ENCODE data around the gene NFKBIZ. TPM values are rescaled to one million over a fixed set of nuclear protein-coding genes. Genes with fewer than 3 reads are reported as not detected.

The NFKBIZ gene
- total and polyA plus RNA-seq, 2 experiments from 2014 or later, result 15.7 to 19.1 TPM

GRCh38 chr3:101865751-101866509 lies 16.6 kb downstream of the NFKBIZ start:
- Histone ChIP-seq H3K9me3 (ENCODE audit: low read depth) (no peaks in the 10 kb centered on the region), H3K9ac (no peak overlapping the region), H3K27ac (no peak overlapping the region), H3K27me3 (replicated peaks; ENCODE audit: insufficient read depth) (no peaks in the 10 kb centered on the region), H3K4me3 (no peak overlapping the region), H3K4me1 (ENCODE audit: insufficient read depth) (no peaks in the 10 kb centered on the region), H3K4me2 (ENCODE audit: unreplicated experiment) (no peak overlapping the region), H3K79me2 (ENCODE audit: insufficient read depth) (no peaks in the 10 kb centered on the region), H3K9me2 (ENCODE audit: insufficient read depth) (no peaks in the 10 kb centered on the region), H2AFZ (no peak overlapping the region), H3K36me3 (ENCODE audit: low read depth) (peaks cover 14% of the 10 kb centered on the region), H3F3A (ENCODE audit: insufficient read depth) (peaks cover 29% of the 10 kb centered on the region), H4K20me1 (ENCODE audit: insufficient read depth) (no peaks in the 10 kb centered on the region)
- no peak for TF ChIP-seq EZH2phosphoT487 (IDR thresholded peaks at IDR 0.05; ENCODE audit: insufficient read depth, low read depth)
- no peak for TF ChIP-seq EZH2 (IDR thresholded peaks at IDR 0.05; ENCODE audit: insufficient read depth, poor library complexity, severe bottlenecking)
- DNase-seq, result no peak
- 71 to 72% methylated on average over 5 of the region's 5 CpGs for WGBS, 2 experiments (ENCODE audit: low coverage in 1 of 2, low lambda C conversion rate in 2 of 2, missing lambda C conversion rate in 2 of 2)
- in situ Hi-C loops (cut with MboI), result no loop called here

DNA sequence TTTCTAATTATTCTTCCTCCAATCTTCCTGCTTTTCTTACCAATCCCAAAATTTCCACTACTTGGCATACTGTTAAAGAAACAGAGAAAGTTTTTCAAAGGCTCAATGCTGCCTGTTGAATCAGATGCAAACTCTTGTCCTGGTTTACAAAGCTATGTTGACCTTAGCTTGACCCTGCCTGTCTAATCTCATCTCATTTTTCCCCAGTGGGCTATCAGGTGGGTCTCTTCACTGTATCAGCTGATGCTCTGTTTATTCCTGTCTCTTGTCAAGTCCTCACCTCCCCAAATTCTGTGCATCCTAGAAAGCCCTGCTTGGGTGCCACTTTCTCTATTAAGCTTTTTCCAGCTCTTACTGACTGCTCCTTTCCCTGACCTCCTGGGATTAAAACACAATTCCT lies 18.2 kb downstream of the NFKBIZ start:
- Histone ChIP-seq H4K20me1 (ENCODE audit: insufficient read depth) (no peaks in the 10 kb centered on the region), H3K9ac (no peak overlapping the region), H3K27me3 (replicated peaks; ENCODE audit: insufficient read depth) (no peaks in the 10 kb centered on the region), H2AFZ (no peak overlapping the region), H3K4me2 (ENCODE audit: unreplicated experiment) (no peak overlapping the region), H3K4me1 (ENCODE audit: insufficient read depth) (no peaks in the 10 kb centered on the region), H3K27ac (no peak overlapping the region), H3K9me2 (ENCODE audit: insufficient read depth) (no peaks in the 10 kb centered on the region), H3K4me3 (no peak overlapping the region), H3K36me3 (ENCODE audit: low read depth) (no peaks in the 10 kb centered on the region), H3K79me2 (ENCODE audit: insufficient read depth) (no peaks in the 10 kb centered on the region), H3K9me3 (ENCODE audit: low read depth) (no peaks in the 10 kb centered on the region), H3F3A (ENCODE audit: insufficient read depth) (peaks cover 14% of the 10 kb centered on the region)
- TF ChIP-seq EZH2phosphoT487 (IDR thresholded peaks at IDR 0.05; ENCODE audit: insufficient read depth, low read depth) (no peak), EZH2 (IDR thresholded peaks at IDR 0.05; ENCODE audit: insufficient read depth, poor library complexity, severe bottlenecking) (no peak)
- in situ Hi-C loops (cut with MboI), result no loop called here
- DNase-seq, result no peak

DNA sequence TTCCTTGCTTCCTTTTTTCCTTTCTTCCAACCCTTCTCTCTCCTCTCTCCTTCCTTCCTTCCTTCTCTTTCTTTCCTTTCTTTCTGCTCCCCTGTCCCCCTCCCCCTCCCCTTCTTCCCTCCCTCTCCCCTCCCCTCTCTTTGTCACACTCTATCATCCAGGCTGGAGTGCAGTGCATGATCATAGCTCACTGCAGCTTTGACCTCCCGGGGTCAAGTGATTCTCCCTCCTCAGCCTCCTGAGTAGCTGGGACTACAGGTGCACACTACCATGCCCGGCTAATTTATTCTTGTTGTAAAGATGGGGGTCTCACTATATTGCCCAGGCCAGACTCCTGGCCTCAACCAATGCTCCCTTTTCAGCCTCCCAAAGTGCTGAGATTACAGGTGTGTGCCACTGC lies 18.7 kb downstream of the NFKBIZ start:
- in situ Hi-C loops (cut with MboI), result no loop called here
- WGBS, 2 experiments (ENCODE audit: low coverage in 1 of 2, low lambda C conversion rate in 2 of 2, missing lambda C conversion rate in 2 of 2), result 59 to 75% methylated on average over 2 of the region's 2 CpGs
- TF ChIP-seq EZH2phosphoT487 (IDR thresholded peaks at IDR 0.05; ENCODE audit: insufficient read depth, low read depth) (no peak), EZH2 (IDR thresholded peaks at IDR 0.05; ENCODE audit: insufficient read depth, poor library complexity, severe bottlenecking) (no peak)

GRCh38 chr3:101868534-101869464 lies 19.5 kb downstream of the NFKBIZ start:
- Histone ChIP-seq H3K79me2 (ENCODE audit: insufficient read depth) (no peaks in the 10 kb centered on the region), H3K9me2 (ENCODE audit: insufficient read depth) (no peaks in the 10 kb centered on the region), H3K27me3 (replicated peaks; ENCODE audit: insufficient read depth) (no peaks in the 10 kb centered on the region), H3K9ac (no peak overlapping the region), H3K4me3 (no peak overlapping the region), H3K27ac (no peak overlapping the region), H4K20me1 (ENCODE audit: insufficient read depth) (no peaks in the 10 kb centered on the region), H2AFZ (no peak overlapping the region), H3F3A (ENCODE audit: insufficient read depth) (peaks cover 7% of the 10 kb centered on the region), H3K9me3 (ENCODE audit: low read depth) (no peaks in the 10 kb centered on the region), H3K4me2 (ENCODE audit: unreplicated experiment) (no peak overlapping the region), H3K4me1 (ENCODE audit: insufficient read depth) (peaks cover 5% of the 10 kb centered on the region; the same call in 1 of the 2 replicates), H3K36me3 (ENCODE audit: low read depth) (no peaks in the 10 kb centered on the region)
- DNase-seq, result no peak
- 91 to 95% methylated on average over 12 of the region's 12 CpGs for WGBS, 2 experiments (ENCODE audit: low coverage in 1 of 2, low lambda C conversion rate in 2 of 2, missing lambda C conversion rate in 2 of 2)
- no peak for TF ChIP-seq EZH2 (IDR thresholded peaks at IDR 0.05; ENCODE audit: insufficient read depth, poor library complexity, severe bottlenecking)
- no peak for TF ChIP-seq EZH2phosphoT487 (IDR thresholded peaks at IDR 0.05; ENCODE audit: insufficient read depth, low read depth)
- in situ Hi-C loops (cut with MboI), result no loop called here

More for the DNA sequence above, 18.7 kb downstream of the NFKBIZ start:
- Histone ChIP-seq H3K27me3 (replicated peaks; ENCODE audit: insufficient read depth) (no peaks in the 10 kb centered on the region), H3K36me3 (ENCODE audit: low read depth) (no peaks in the 10 kb centered on the region), H4K20me1 (ENCODE audit: insufficient read depth) (no peaks in the 10 kb centered on the region), H3F3A (ENCODE audit: insufficient read depth) (peaks cover 9% of the 10 kb centered on the region), H3K4me3 (no peak overlapping the region), H2AFZ (no peak overlapping the region), H3K4me1 (ENCODE audit: insufficient read depth) (no peaks in the 10 kb centered on the region), H3K9me3 (ENCODE audit: low read depth) (no peaks in the 10 kb centered on the region), H3K27ac (no peak overlapping the region), H3K9me2 (ENCODE audit: insufficient read depth) (no peaks in the 10 kb centered on the region), H3K4me2 (ENCODE audit: unreplicated experiment) (no peak overlapping the region), H3K9ac (no peak overlapping the region), H3K79me2 (ENCODE audit: insufficient read depth) (no peaks in the 10 kb centered on the region)
- no peak for DNase-seq

Measured in GM23248 (cell line).